Measurements from ENCODE around the gene BICDL2.
A peak's percentile ranks its signal among the peaks of the same experiment; 100 is the strongest.

BICDL2 gene

DNA sequence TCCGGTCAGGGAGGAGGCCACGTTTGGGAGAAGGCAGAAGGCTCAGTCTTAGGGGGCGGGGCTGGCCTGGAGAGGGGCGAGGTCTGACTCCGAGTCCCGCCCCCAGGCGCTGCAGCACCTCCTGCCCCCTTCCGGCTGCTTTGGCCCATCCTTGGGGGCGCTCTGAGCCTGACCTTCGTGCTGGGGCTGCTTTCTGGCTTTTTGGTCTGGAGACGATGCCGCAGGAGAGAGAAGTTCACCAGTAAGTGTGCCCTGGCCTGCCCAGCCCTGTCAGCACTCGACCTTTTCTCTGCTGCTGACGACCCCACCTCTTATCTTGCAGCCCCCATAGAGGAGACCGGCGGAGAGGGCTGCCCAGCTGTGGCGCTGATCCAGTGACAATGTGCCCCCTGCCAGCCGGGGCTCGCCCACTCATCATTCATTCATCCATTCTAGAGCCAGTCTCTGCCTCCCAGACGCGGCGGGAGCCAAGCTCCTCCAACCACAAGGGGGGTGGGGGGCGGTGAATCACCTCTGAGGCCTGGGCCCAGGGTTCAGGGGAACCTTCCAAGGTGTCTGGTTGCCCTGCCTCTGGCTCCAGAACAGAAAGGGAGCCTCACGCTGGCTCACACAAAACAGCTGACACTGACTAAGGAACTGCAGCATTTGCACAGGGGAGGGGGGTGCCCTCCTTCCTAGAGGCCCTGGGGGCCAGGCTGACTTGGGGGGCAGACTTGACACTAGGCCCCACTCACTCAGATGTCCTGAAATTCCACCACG lies 15.1 kb downstream of the BICDL2 start (continued):
- TF ChIP-seq MYNN (tag by site-specific recombination; IDR thresholded peaks at IDR 0.05; ENCODE audit: borderline replicate concordance) = no peak
- peak; percentile 35; the same call in 1 of the 2 replicates for TF ChIP-seq ZSCAN30 (tag by site-specific recombination; IDR thresholded peaks at IDR 0.05)
- TF ChIP-seq, protein P1, sequence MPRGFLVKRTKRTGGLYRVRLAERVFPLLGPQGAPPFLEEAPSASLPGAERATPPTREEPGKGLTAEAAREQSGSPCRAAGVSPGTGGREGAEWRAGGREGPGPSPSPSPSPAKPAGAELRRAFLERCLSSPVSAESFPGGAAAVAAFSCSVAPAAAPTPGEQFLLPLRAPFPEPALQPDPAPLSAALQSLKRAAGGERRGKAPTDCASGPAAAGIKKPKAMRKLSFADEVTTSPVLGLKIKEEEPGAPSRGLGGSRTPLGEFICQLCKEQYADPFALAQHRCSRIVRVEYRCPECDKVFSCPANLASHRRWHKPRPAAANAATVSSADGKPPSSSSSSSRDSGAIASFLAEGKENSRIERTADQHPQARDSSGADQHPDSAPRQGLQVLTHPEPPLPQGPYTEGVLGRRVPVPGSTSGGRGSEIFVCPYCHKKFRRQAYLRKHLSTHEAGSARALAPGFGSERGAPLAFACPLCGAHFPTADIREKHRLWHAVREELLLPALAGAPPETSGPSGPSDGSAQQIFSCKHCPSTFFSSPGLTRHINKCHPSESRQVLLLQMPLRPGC (tag by site-specific recombination; IDR thresholded peaks at IDR 0.05) = 0 out of 2 replicates have a peak, but pooled peaks have one; percentile 31
- TF ChIP-seq ZNF138 (tag by site-specific recombination; IDR thresholded peaks at IDR 0.05; ENCODE audit: borderline replicate concordance) = no peak
- no peak for TF ChIP-seq ZNF530 (tag by site-specific recombination; IDR thresholded peaks at IDR 0.05; ENCODE audit: low read depth)
- TF ChIP-seq ZFP37 (tag by site-specific recombination; IDR thresholded peaks at IDR 0.05) = no peak
- no peak for TF ChIP-seq ZNF670 (tag by site-specific recombination; IDR thresholded peaks at IDR 0.05; ENCODE audit: low read depth)
- TF ChIP-seq, protein P2, sequence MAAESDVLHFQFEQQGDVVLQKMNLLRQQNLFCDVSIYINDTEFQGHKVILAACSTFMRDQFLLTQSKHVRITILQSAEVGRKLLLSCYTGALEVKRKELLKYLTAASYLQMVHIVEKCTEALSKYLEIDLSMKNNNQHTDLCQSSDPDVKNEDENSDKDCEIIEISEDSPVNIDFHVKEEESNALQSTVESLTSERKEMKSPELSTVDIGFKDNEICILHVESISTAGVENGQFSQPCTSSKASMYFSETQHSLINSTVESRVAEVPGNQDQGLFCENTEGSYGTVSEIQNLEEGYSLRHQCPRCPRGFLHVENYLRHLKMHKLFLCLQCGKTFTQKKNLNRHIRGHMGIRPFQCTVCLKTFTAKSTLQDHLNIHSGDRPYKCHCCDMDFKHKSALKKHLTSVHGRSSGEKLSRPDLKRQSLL (tag by site-specific recombination; IDR thresholded peaks at IDR 0.05) = peak; percentile 99
- no peak for TF ChIP-seq WT1 (tag by site-specific recombination; IDR thresholded peaks at IDR 0.05)
- TF ChIP-seq ZNF707 (tag by site-specific recombination; IDR thresholded peaks at IDR 0.05) = no peak
- TF ChIP-seq KLF9 (tag by site-specific recombination; IDR thresholded peaks at IDR 0.05; ENCODE audit: low read depth) = peak; percentile 91
- TF ChIP-seq, protein P3, sequence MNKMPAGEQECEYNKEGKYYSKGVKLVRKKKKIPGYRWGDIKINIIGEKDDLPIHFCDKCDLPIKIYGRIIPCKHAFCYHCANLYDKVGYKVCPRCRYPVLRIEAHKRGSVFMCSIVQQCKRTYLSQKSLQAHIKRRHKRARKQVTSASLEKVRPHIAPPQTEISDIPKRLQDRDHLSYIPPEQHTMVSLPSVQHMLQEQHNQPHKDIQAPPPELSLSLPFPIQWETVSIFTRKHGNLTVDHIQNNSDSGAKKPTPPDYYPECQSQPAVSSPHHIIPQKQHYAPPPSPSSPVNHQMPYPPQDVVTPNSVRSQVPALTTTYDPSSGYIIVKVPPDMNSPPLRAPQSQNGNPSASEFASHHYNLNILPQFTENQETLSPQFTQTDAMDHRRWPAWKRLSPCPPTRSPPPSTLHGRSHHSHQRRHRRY (tag by site-specific recombination; IDR thresholded peaks at IDR 0.05) = no peak
- no peak for TF ChIP-seq HOXD13 (CRISPR knock-in tag; IDR thresholded peaks at IDR 0.05; ENCODE audit: borderline replicate concordance)
- TF ChIP-seq, protein P4, sequence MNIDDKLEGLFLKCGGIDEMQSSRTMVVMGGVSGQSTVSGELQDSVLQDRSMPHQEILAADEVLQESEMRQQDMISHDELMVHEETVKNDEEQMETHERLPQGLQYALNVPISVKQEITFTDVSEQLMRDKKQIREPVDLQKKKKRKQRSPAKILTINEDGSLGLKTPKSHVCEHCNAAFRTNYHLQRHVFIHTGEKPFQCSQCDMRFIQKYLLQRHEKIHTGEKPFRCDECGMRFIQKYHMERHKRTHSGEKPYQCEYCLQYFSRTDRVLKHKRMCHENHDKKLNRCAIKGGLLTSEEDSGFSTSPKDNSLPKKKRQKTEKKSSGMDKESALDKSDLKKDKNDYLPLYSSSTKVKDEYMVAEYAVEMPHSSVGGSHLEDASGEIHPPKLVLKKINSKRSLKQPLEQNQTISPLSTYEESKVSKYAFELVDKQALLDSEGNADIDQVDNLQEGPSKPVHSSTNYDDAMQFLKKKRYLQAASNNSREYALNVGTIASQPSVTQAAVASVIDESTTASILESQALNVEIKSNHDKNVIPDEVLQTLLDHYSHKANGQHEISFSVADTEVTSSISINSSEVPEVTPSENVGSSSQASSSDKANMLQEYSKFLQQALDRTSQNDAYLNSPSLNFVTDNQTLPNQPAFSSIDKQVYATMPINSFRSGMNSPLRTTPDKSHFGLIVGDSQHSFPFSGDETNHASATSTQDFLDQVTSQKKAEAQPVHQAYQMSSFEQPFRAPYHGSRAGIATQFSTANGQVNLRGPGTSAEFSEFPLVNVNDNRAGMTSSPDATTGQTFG (tag by site-specific recombination; IDR thresholded peaks at IDR 0.05; ENCODE audit: borderline replicate concordance) = no peak
- TF ChIP-seq ZNF658 (tag by site-specific recombination; IDR thresholded peaks at IDR 0.05) = no peak
- no peak for TF ChIP-seq ZNF155 (tag by site-specific recombination; IDR thresholded peaks at IDR 0.05)
- TF ChIP-seq ZFP41 (tag by site-specific recombination; IDR thresholded peaks at IDR 0.05; ENCODE audit: borderline replicate concordance) = no peak
- no peak for TF ChIP-seq ZNF792 (tag by site-specific recombination; IDR thresholded peaks at IDR 0.05)
- TF ChIP-seq, protein P5, sequence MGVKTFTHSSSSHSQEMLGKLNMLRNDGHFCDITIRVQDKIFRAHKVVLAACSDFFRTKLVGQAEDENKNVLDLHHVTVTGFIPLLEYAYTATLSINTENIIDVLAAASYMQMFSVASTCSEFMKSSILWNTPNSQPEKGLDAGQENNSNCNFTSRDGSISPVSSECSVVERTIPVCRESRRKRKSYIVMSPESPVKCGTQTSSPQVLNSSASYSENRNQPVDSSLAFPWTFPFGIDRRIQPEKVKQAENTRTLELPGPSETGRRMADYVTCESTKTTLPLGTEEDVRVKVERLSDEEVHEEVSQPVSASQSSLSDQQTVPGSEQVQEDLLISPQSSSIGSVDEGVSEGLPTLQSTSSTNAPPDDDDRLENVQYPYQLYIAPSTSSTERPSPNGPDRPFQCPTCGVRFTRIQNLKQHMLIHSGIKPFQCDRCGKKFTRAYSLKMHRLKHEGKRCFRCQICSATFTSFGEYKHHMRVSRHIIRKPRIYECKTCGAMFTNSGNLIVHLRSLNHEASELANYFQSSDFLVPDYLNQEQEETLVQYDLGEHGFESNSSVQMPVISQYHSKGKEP (tag by site-specific recombination; IDR thresholded peaks at IDR 0.05) = no peak
- 0 out of 2 replicates have a peak, but pooled peaks have one; percentile 32 for TF ChIP-seq ZBTB21 (tag by site-specific recombination; IDR thresholded peaks at IDR 0.05)
- TF ChIP-seq ZNF266 (tag by site-specific recombination; IDR thresholded peaks at IDR 0.05; ENCODE audit: low read depth) = no peak
- no peak for TF ChIP-seq ZNF621 (tag by site-specific recombination; IDR thresholded peaks at IDR 0.05)
- TF ChIP-seq, protein P6, sequence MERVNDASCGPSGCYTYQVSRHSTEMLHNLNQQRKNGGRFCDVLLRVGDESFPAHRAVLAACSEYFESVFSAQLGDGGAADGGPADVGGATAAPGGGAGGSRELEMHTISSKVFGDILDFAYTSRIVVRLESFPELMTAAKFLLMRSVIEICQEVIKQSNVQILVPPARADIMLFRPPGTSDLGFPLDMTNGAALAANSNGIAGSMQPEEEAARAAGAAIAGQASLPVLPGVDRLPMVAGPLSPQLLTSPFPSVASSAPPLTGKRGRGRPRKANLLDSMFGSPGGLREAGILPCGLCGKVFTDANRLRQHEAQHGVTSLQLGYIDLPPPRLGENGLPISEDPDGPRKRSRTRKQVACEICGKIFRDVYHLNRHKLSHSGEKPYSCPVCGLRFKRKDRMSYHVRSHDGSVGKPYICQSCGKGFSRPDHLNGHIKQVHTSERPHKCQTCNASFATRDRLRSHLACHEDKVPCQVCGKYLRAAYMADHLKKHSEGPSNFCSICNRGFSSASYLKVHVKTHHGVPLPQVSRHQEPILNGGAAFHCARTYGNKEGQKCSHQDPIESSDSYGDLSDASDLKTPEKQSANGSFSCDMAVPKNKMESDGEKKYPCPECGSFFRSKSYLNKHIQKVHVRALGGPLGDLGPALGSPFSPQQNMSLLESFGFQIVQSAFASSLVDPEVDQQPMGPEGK (tag by site-specific recombination; IDR thresholded peaks at IDR 0.05) = peak; percentile 73
- TF ChIP-seq KLF16 (tag by site-specific recombination; IDR thresholded peaks at IDR 0.05) = peak; percentile 40; the same call in 1 of the 2 replicates
- TF ChIP-seq, protein P7, sequence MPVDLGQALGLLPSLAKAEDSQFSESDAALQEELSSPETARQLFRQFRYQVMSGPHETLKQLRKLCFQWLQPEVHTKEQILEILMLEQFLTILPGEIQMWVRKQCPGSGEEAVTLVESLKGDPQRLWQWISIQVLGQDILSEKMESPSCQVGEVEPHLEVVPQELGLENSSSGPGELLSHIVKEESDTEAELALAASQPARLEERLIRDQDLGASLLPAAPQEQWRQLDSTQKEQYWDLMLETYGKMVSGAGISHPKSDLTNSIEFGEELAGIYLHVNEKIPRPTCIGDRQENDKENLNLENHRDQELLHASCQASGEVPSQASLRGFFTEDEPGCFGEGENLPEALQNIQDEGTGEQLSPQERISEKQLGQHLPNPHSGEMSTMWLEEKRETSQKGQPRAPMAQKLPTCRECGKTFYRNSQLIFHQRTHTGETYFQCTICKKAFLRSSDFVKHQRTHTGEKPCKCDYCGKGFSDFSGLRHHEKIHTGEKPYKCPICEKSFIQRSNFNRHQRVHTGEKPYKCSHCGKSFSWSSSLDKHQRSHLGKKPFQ (tag by site-specific recombination; IDR thresholded peaks at IDR 0.05) = no peak
- no peak for TF ChIP-seq ZNF324 (tag by site-specific recombination; IDR thresholded peaks at IDR 0.05)
- no peak for TF ChIP-seq ZNF433 (tag by site-specific recombination; IDR thresholded peaks at IDR 0.05; ENCODE audit: low read depth)
- no peak for TF ChIP-seq ZNF664 (tag by site-specific recombination; IDR thresholded peaks at IDR 0.05)

All from HEK293 (cell line).